ENCODE results near the gene GLP2R. TPM values are rescaled to one million over a fixed set of nuclear protein-coding genes. Genes with fewer than 3 reads are reported as not detected.

The GLP2R gene
- total RNA-seq, 1 experiment from 2014 or later: 0.22 TPM

DNA sequence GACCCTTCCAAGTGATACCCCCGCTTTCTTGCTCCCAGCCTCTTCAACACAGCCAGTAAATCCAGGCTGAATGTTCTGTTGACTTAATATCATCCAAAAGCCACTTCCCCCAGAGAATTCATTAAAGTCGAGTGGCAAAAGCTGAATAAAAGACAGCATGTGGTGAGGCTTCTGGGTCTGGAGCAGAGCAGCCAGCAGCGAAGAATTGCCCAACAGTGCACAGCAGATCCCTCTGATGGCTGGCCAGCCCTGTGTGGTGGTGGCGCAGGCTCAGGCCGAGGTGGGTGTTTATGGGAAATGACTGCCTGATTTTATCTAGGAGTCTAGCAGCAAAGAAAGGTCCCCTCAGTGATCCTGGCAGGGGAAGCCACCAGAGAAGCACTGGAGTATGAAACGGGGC is 109.7 kb downstream of the GLP2R start:
- no peaks in the 10 kb centered on the region for H3K9me3 ChIP-seq (ENCODE audit: low read length)
- POLR2A ChIA-PET (ENCODE audit: unreplicated experiment): no interaction called here
- peaks cover 10% of the 10 kb centered on the region; the same call in 1 of the 2 replicates for H3K27me3 ChIP-seq (ENCODE audit: low read length)
- CTCF ChIA-PET: no interaction called here
- no peaks in the 10 kb centered on the region for H4K20me1 ChIP-seq (ENCODE audit: low read length)
- no peaks in the 10 kb centered on the region for H3K79me2 ChIP-seq (ENCODE audit: low read length)
- no peak overlapping the region for H3K9ac ChIP-seq (ENCODE audit: low read length)
- no peak overlapping the region for H3K27ac ChIP-seq (ENCODE audit: low read length)
- no peak for DNase-seq
- no peak overlapping the region for H3K4me2 ChIP-seq (ENCODE audit: low read length)
- ATAC-seq: no peak
- no peaks in the 10 kb centered on the region for H3K9me2 ChIP-seq (replicated peaks; ENCODE audit: low read length)
- H3K4me1 ChIP-seq (ENCODE audit: insufficient read depth, low read length): no peaks in the 10 kb centered on the region
- TF ChIP-seq EZH2phosphoT487 (IDR thresholded peaks at IDR 0.05; ENCODE audit: borderline replicate concordance, low read length): no peak
- TF ChIP-seq EZH2 (IDR thresholded peaks at IDR 0.05; ENCODE audit: low read length, unreplicated experiment): no peak
- TF ChIP-seq, protein P1, sequence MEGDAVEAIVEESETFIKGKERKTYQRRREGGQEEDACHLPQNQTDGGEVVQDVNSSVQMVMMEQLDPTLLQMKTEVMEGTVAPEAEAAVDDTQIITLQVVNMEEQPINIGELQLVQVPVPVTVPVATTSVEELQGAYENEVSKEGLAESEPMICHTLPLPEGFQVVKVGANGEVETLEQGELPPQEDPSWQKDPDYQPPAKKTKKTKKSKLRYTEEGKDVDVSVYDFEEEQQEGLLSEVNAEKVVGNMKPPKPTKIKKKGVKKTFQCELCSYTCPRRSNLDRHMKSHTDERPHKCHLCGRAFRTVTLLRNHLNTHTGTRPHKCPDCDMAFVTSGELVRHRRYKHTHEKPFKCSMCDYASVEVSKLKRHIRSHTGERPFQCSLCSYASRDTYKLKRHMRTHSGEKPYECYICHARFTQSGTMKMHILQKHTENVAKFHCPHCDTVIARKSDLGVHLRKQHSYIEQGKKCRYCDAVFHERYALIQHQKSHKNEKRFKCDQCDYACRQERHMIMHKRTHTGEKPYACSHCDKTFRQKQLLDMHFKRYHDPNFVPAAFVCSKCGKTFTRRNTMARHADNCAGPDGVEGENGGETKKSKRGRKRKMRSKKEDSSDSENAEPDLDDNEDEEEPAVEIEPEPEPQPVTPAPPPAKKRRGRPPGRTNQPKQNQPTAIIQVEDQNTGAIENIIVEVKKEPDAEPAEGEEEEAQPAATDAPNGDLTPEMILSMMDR (conservative IDR thresholded peaks at IDR 0.05; ENCODE audit: low read depth, low read length): no peak
- H3K36me3 ChIP-seq (ENCODE audit: low read depth, low read length): no peaks in the 10 kb centered on the region
- no TSS peak for BruUV-seq (replicated peaks)
- H3K4me3 ChIP-seq (ENCODE audit: low read length): no peak overlapping the region
- H3F3A ChIP-seq (ENCODE audit: low read length, unreplicated experiment): no peaks in the 10 kb centered on the region
- H2AFZ ChIP-seq (ENCODE audit: low read length): no peak overlapping the region
- intact Hi-C loops (cut with micrococcal nuclease): no loop called here

DNA sequence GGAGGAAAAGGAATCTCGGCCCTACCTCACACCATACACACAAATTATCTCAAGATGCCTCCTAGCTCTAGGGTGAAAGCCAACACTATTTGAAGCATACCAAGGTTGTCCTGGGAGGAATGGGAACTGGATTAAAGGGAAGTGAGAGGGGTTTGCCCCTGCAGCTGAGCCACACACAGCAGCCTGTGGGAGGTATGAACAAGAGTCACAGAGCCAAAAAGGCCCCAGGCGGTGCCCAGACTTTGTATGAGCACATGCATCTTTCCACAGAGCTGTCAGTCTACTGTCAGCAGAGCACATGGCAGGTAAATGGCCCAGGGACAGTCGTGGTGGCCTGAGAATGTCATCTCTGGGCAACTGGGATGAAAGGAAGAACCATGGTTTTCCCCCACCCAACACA is 110.4 kb downstream of the GLP2R start:
- Histone ChIP-seq H3K4me1 (ENCODE audit: insufficient read depth, low read length) (no peaks in the 10 kb centered on the region), H3K9ac (ENCODE audit: low read length) (no peak overlapping the region), H3K27ac (ENCODE audit: low read length) (no peak overlapping the region), H2AFZ (ENCODE audit: low read length) (no peak overlapping the region), H3K9me3 (ENCODE audit: low read length) (no peaks in the 10 kb centered on the region), H3K27me3 (ENCODE audit: low read length) (peaks cover 11% of the 10 kb centered on the region; the same call in 1 of the 2 replicates), H3K36me3 (ENCODE audit: low read depth, low read length) (no peaks in the 10 kb centered on the region), H3F3A (ENCODE audit: low read length, unreplicated experiment) (no peaks in the 10 kb centered on the region), H3K4me2 (ENCODE audit: low read length) (no peak overlapping the region), H3K4me3 (ENCODE audit: low read length) (no peak overlapping the region), H3K79me2 (ENCODE audit: low read length) (no peaks in the 10 kb centered on the region), H3K9me2 (replicated peaks; ENCODE audit: low read length) (no peaks in the 10 kb centered on the region), H4K20me1 (ENCODE audit: low read length) (no peaks in the 10 kb centered on the region)
- intact Hi-C loops (cut with micrococcal nuclease): no loop called here
- ATAC-seq (no peak), DNase-seq (no peak)
- no TSS peak for BruUV-seq (replicated peaks)
- TF ChIP-seq EZH2 (IDR thresholded peaks at IDR 0.05; ENCODE audit: low read length, unreplicated experiment) (no peak), EZH2phosphoT487 (IDR thresholded peaks at IDR 0.05; ENCODE audit: borderline replicate concordance, low read length) (no peak)
- TF ChIP-seq, protein P1 (conservative IDR thresholded peaks at IDR 0.05; ENCODE audit: low read depth, low read length): no peak
- ChIA-PET POLR2A (ENCODE audit: unreplicated experiment) (no interaction called here), CTCF (no interaction called here)

DNA sequence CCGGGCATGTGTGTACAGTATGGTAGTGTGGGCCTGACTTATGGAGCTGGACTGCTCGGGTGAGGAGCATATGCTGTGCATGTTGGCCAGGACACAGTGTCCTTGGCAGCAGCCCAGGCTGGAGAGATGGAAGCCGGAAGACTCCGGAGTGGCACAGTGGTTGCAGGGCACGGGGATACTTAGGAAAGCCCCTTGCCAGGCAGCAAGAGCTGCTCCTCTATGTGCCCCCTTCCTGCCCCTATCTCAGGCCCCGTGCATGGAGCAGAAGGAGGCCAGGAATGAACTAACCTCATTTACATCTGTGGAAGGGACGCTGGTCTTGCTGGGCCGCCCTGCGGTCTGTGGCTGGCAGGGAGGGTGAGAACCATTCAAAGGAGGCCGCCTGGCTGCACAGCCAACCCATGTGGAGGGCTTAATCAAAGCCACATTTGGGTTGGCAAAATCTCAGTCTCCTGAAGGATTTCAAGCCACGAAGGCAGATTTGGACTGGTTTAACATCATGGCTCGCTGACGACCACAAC is 111.6 kb downstream of the GLP2R start:
- no peaks in the 10 kb centered on the region for H3K36me3 ChIP-seq (ENCODE audit: low read depth, low read length)
- no peaks in the 10 kb centered on the region for H4K20me1 ChIP-seq (ENCODE audit: low read length)
- H2AFZ ChIP-seq (ENCODE audit: low read length): no peak overlapping the region
- ATAC-seq (no peak), DNase-seq (no peak)
- no peaks in the 10 kb centered on the region for H3K79me2 ChIP-seq (ENCODE audit: low read length)
- no peaks in the 10 kb centered on the region for H3F3A ChIP-seq (ENCODE audit: low read length, unreplicated experiment)
- H3K9ac ChIP-seq (ENCODE audit: low read length): no peak overlapping the region
- BruUV-seq (replicated peaks): no TSS peak
- H3K4me1 ChIP-seq (ENCODE audit: insufficient read depth, low read length): no peaks in the 10 kb centered on the region
- no peaks in the 10 kb centered on the region for H3K9me2 ChIP-seq (replicated peaks; ENCODE audit: low read length)
- H3K4me3 ChIP-seq (ENCODE audit: low read length): no peak overlapping the region
- H3K27me3 ChIP-seq (ENCODE audit: low read length): peaks cover 6% of the 10 kb centered on the region; the same call in 1 of the 2 replicates
- intact Hi-C loops (cut with micrococcal nuclease): no loop called here
- H3K27ac ChIP-seq (ENCODE audit: low read length): no peak overlapping the region
- H3K9me3 ChIP-seq (ENCODE audit: low read length): no peaks in the 10 kb centered on the region
- POLR2A ChIA-PET (ENCODE audit: unreplicated experiment): no interaction called here
- CTCF ChIA-PET: no interaction called here
- no peak for TF ChIP-seq EZH2 (IDR thresholded peaks at IDR 0.05; ENCODE audit: low read length, unreplicated experiment)
- H3K4me2 ChIP-seq (ENCODE audit: low read length): no peak overlapping the region

Data from PC-3 (cell line).